CD14-positive monocyte (primary cell): Measurements from ENCODE around the gene LAMB1. TPM values are rescaled to one million over a fixed set of nuclear protein-coding genes. Genes with fewer than 3 reads are reported as not detected.
A peak's percentile ranks its signal among the peaks of the same experiment; 100 is the strongest.

Experiments used
- DNase-seq, 3 donors: peaks; one replicate each; pipeline ENCODE4 v3.0.0-alpha.2; 2011 to 2022
- H2AFZ ChIP-seq: 2 replicates; pipeline ENCODE4 v1.6.0; 2012; ENCODE audit warnings: mild to moderate bottlenecking, low read depth, low read length, inconsistent platforms; ENCODE audit not compliant: insufficient read depth, poor library complexity, severe bottlenecking
- H3K27ac ChIP-seq, 2 donors: 1 replicate in 1 of 2; 2 replicates in 1 of 2; pipeline ENCODE4 v1.5.1; 2012 to 2013; ENCODE audit warnings: low read length in 2 of 2, control low read depth in 1 of 2, inconsistent platforms in 1 of 2, low read depth in 1 of 2, mild to moderate bottlenecking in 1 of 2
- H3K27me3 ChIP-seq, 2 donors: one replicate each; pipeline versions ENCODE4 v1.6.0 to v1.6.1; 2011 to 2013; ENCODE audit warnings: low read length in 2 of 2; ENCODE audit not compliant: control insufficient read depth in 2 of 2, insufficient read depth in 2 of 2
- H3K36me3 ChIP-seq, 2 donors: replicated peaks in 1 of 2; 1 replicate in 1 of 2; 2 replicates in 1 of 2; pipeline versions ENCODE4 v1.5.1 to v1.6.1; 2012 to 2013; ENCODE audit warnings: low read length in 2 of 2, control low read depth in 1 of 2, inconsistent platforms in 1 of 2, mild to moderate bottlenecking in 1 of 2; ENCODE audit not compliant: insufficient read depth in 2 of 2, control insufficient read depth in 1 of 2
- H3K4me1 ChIP-seq, 2 donors: 1 replicate in 1 of 2; 2 replicates in 1 of 2; pipeline versions ENCODE4 v1.5.1 to v1.6.1; 2012 to 2013; ENCODE audit warnings: low read length in 2 of 2, control low read depth in 1 of 2, inconsistent platforms in 1 of 2, mild to moderate bottlenecking in 1 of 2, moderate library complexity in 1 of 2; ENCODE audit not compliant: insufficient read depth in 2 of 2, control insufficient read depth in 1 of 2
- H3K4me2 ChIP-seq: replicated peaks from 2 replicates; pipeline ENCODE3; 2012; ENCODE audit warnings: low read length, moderate library complexity, mild to moderate bottlenecking; ENCODE audit not compliant: poor library complexity, severe bottlenecking; ENCODE audit errors: extremely low read depth
- H3K4me3 ChIP-seq, 3 experiments: fragments of 200-600 bp in 1 of 3; sonication (generic) in 1 of 3; replicated peaks in 1 of 3; 1 replicate in 2 of 3; 2 replicates in 1 of 3; pipeline ENCODE4 v1.5.1; 2011 to 2013; ENCODE audit warnings: low read length in 3 of 3, mild to moderate bottlenecking in 3 of 3, control low read depth in 2 of 3, low read depth in 2 of 3, inconsistent platforms in 1 of 3, moderate library complexity in 1 of 3
- H3K79me2 ChIP-seq: 2 replicates; pipeline ENCODE4 v1.6.0; 2012; ENCODE audit warnings: mild to moderate bottlenecking, control low read depth, inconsistent platforms, low read length, moderate library complexity; ENCODE audit not compliant: insufficient read depth
- H3K9ac ChIP-seq: 2 replicates; pipeline ENCODE4 v1.6.0; 2017; ENCODE audit warnings: low read length, mild to moderate bottlenecking; ENCODE audit not compliant: insufficient read depth, poor library complexity, severe bottlenecking
- H3K9me3 ChIP-seq, 2 donors: replicated peaks in 1 of 2; 1 replicate in 1 of 2; 2 replicates in 1 of 2; pipeline versions ENCODE4 v1.5.1 to v1.6.1; 2012 to 2013; ENCODE audit warnings: low read length in 2 of 2, control low read depth in 1 of 2; ENCODE audit not compliant: control insufficient read depth in 1 of 2, insufficient read depth in 1 of 2
- H4K20me1 ChIP-seq: 2 replicates; pipeline ENCODE4 v1.6.0; 2012; ENCODE audit warnings: mild to moderate bottlenecking, low read length, control low read depth, moderate library complexity; ENCODE audit not compliant: insufficient read depth
- H3K27ac Mint-ChIP-seq, 7 donors: one replicate each; pipeline ENCODE4 v1.8.0; 2020; ENCODE audit warnings: mild to moderate bottlenecking in 7 of 7, mixed read lengths in 7 of 7, moderate library complexity in 6 of 7, inconsistent platforms in 2 of 7
- H3K27me3 Mint-ChIP-seq, 3 donors: one replicate each; pipeline ENCODE4 v1.8.0; 2021 to 2022; ENCODE audit warnings: low read depth in 3 of 3, mild to moderate bottlenecking in 3 of 3, mixed read lengths in 3 of 3, moderate library complexity in 3 of 3, inconsistent platforms in 1 of 3
- H3K36me3 Mint-ChIP-seq, 2 donors: one replicate each; pipeline ENCODE4 v1.8.0; 2020; ENCODE audit warnings: mixed read lengths in 2 of 2, inconsistent platforms in 1 of 2, mild to moderate bottlenecking in 1 of 2
- H3K4me1 Mint-ChIP-seq: one replicate; pipeline ENCODE4 v1.8.0; 2020; ENCODE audit warnings: mild to moderate bottlenecking, mixed read lengths
- H3K4me3 Mint-ChIP-seq, 2 donors: one replicate each; pipeline ENCODE4 v1.8.0; 2020; ENCODE audit warnings: mild to moderate bottlenecking in 2 of 2, mixed read lengths in 2 of 2, moderate library complexity in 1 of 2
- H3K9me3 Mint-ChIP-seq, 7 donors: one replicate each; pipeline ENCODE4 v1.8.0; 2020 to 2022; ENCODE audit warnings: mixed read lengths in 7 of 7, mild to moderate bottlenecking in 6 of 7, moderate library complexity in 6 of 7, inconsistent platforms in 2 of 7
- WGBS: methylation state at CpG from one replicate; pipeline ENCODE4 v1.1.5; 2013; ENCODE audit warnings: missing lambda C conversion rate; ENCODE audit not compliant: insufficient coverage; 5-methylcytosine and 5-hydroxymethylcytosine counted together
- intact Hi-C, 2 donors: fragments of 100-400 bp; cut with micrococcal nuclease; formaldehyde crosslinking; loops; one replicate each; pipeline versions ENCODE4 v1.15.0 to v1.15.1; 2023
- polyA plus RNA-seq, 3 donors: library from polyadenylated mRNA; depleted of rRNA in 1 of 3; unstranded in 2 of 3; stranded (reverse) in 1 of 3; fragments of 300-500 nt in 2 of 3; fragments of >200 nt in 1 of 3; fragmentation: Illumina TruSeq in 2 of 3; gene quantifications; 1 replicate in 2 of 3; 2 replicates in 1 of 3; pipeline ENCODE4 v1.2.3, GENCODE V29; 2012 to 2021
- small RNA-seq: library from RNA; depleted of rRNA; stranded (forward); fragments of <200 nt; gene quantifications from one replicate; pipeline ENCODE3, GENCODE V24; 2012; ENCODE audit warnings: low read depth; ENCODE audit not compliant: insufficient read length
- TF ChIP-seq, protein P1 (sequence below): fragments of 200-600 bp; IDR thresholded peaks from one replicate; pipeline ENCODE4 v1.8.0; 2022; ENCODE audit warnings: antibody characterized with exemption, mild to moderate bottlenecking

The LAMB1 gene
- polyA plus RNA-seq, 3 donors, result 0.42 TPM; not detected in 2

DNA sequence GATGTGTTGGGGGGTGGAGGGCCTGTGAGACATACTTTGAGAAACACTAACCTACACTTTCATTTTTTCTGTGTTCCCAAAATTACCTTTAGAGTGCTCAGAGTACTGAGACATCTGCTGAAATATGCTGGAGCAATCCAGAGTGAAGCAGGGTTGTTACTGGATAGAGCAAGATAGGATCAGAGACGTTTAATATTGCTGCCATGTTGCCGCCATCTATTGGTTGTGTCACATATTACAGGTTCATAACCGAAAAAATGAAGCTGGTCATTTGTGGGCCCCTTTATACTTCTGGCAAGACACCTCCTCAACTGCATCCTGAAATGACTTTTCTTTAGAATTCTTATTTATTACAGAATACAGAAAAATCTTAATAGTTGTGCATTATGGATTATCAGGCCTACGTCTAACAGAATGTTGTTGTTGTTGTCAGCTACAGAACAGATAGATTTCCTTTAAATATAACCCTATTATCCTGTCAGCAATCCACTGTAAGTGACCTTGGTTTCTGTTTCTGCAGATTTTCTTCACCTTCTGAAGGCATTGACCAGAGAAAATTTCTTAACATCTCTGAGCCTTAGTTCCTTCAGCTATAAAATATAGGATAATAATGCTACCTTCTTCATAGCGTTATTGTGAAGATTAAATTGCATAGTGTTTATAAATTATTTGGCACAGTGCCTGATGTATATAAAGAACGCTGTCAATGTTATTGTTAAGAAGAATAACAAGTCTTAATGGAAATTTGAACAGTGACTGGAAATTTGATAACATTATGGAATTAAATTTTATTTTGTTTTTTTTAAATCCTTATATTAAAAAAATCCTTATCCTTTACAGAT, 128.1 kb downstream of the LAMB1 start:
- Mint-ChIP-seq H3K27me3 (peaks cover 0 to 5% (median 0%) of the 10 kb centered on the region in 3 donors), H3K27ac (peak overlapping the region in 2 of 7 donors; percentile 26 to 79), H3K4me1 (peaks cover 27% of the 10 kb centered on the region)

DNA sequence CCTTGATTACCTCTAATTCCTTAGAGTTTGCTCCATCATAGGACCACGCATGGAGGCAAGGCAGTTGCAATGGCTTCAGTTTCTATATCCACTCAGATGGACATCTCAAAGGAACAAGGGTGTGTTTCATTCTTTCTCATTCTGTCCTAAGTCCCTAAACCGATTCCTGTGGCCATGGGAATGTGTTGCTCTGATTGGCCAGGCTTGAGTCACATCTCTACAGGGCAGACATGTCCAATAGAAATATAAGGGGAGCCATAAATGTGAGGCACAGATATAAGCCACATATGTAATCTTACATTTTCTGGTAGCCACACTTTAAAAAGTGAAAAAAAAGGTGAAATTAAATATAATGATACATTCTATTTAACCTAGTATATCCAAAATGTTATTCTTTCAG, 128.8 kb downstream of the LAMB1 start:
- no peak overlapping the region for H2AFZ ChIP-seq
- Mint-ChIP-seq H3K9me3 (no peaks in the 10 kb centered on the region), H3K36me3 (no peaks in the 10 kb centered on the region), H3K4me1 (peaks cover 23% of the 10 kb centered on the region), H3K4me3 (no peak overlapping the region), H3K27ac (no peak overlapping the region), H3K27me3 (peaks cover 0 to 5% (median 0%) of the 10 kb centered on the region in 3 donors)
- H3K27me3 ChIP-seq, result no peaks in the 10 kb centered on the region
- H3K4me2 ChIP-seq, result no peak overlapping the region
- H3K36me3 ChIP-seq, result no peaks in the 10 kb centered on the region
- H3K9ac ChIP-seq, result no peak overlapping the region
- no CpG with 5 or more reads among the region's 2 CpGs for WGBS
- TF ChIP-seq, protein P1, sequence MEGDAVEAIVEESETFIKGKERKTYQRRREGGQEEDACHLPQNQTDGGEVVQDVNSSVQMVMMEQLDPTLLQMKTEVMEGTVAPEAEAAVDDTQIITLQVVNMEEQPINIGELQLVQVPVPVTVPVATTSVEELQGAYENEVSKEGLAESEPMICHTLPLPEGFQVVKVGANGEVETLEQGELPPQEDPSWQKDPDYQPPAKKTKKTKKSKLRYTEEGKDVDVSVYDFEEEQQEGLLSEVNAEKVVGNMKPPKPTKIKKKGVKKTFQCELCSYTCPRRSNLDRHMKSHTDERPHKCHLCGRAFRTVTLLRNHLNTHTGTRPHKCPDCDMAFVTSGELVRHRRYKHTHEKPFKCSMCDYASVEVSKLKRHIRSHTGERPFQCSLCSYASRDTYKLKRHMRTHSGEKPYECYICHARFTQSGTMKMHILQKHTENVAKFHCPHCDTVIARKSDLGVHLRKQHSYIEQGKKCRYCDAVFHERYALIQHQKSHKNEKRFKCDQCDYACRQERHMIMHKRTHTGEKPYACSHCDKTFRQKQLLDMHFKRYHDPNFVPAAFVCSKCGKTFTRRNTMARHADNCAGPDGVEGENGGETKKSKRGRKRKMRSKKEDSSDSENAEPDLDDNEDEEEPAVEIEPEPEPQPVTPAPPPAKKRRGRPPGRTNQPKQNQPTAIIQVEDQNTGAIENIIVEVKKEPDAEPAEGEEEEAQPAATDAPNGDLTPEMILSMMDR, result no peak
- no peak for DNase-seq
- intact Hi-C loops, result loop anchor here (10.0 kb wide), 4 partner anchors 129 to 669 kb away; partner anchors contain the start of gene CBLL1 (in 1 of the 2)
- H3K4me3 ChIP-seq, result no peak overlapping the region
- H3K27ac ChIP-seq, result no peak overlapping the region
- peaks cover 18 to 25% of the 10 kb centered on the region in 2 donors for H3K4me1 ChIP-seq
- no peaks in the 10 kb centered on the region for H3K79me2 ChIP-seq
- no peaks in the 10 kb centered on the region for H4K20me1 ChIP-seq
- H3K9me3 ChIP-seq, result no peaks in the 10 kb centered on the region

More for the DNA sequence above, 128.1 kb downstream of the LAMB1 start:
- H3K4me3 Mint-ChIP-seq, result no peak overlapping the region
- Histone ChIP-seq H4K20me1 (no peaks in the 10 kb centered on the region), H3K9me3 (no peaks in the 10 kb centered on the region), H3K27ac (peak overlapping the region in 1 of 2 donors; percentile 67), H3K9ac (no peak overlapping the region), H3K27me3 (no peaks in the 10 kb centered on the region), H2AFZ (no peak overlapping the region), H3K4me3 (peak overlapping the region in 1 of 3 experiments; percentile 51), H3K4me1 (peaks cover 18 to 25% of the 10 kb centered on the region in 2 donors), H3K36me3 (no peaks in the 10 kb centered on the region), H3K4me2 (peak overlapping the region; percentile 55), H3K79me2 (no peaks in the 10 kb centered on the region)
- DNase-seq, result peak; percentile 33 to 68 (median 60)
- TF ChIP-seq, protein P1, result peak; percentile 84
- H3K9me3 Mint-ChIP-seq, result no peaks in the 10 kb centered on the region
- no peaks in the 10 kb centered on the region for H3K36me3 Mint-ChIP-seq
- 0% methylated on average over 2 of the region's 6 CpGs for WGBS
- intact Hi-C loops, result loop anchor here (10.0 kb wide), 4 partner anchors 130 to 670 kb away; partner anchors contain the start of gene CBLL1 (in 1 of the 2)

Small RNA genes lying within 50 kb of the gene (small RNA-seq; reads per million reads assigned to genes)
- not detected for gene RF00012

Other genes starting within 250 kb of the LAMB1 start
- not detected for gene SLC26A3, start 199.9 kb downstream of the LAMB1 start, polyA plus RNA-seq
- gene DLD, start 112.0 kb downstream of the LAMB1 start, polyA plus RNA-seq, result 10 to 100 TPM; 54.5 to 73.6 (median 70.1) TPM
- not detected for gene LAMB4, start 127.2 kb upstream of the LAMB1 start, polyA plus RNA-seq